HG02943 (cell line): ENCODE measurements around the gene LDAH.
"Not testable (repeated sequence)": the region's sequence is repeated elsewhere in the genome, so short reads cannot be mapped to it uniquely, and the experiment has no call there.

Source experiments
- ATAC-seq: cut with Tn5 transposase; IDR thresholded peaks from one replicate; pipeline ENCODE4 v1.9.1; 2021; ENCODE audit warnings: mild to moderate bottlenecking, low read depth, moderate library complexity; ENCODE audit not compliant: unreplicated experiment

LDAH gene

DNA sequence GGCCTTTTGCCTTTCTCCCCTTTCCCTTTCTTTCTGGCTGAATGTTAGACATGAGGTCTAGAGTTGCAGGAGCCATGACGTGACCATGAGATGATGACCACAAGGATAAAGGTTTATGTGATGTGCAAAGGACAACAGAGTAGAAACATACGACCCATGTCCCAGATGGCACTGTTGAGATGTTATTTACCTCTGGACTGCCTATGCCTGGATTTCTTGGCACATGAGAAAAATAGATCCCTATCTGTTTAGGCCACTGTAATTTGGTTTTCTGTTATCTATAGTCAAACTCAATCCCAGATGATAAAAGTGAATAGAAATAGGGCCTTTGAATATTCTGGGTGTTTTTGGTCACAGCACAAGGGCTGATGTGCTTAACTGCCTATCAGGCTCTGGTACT, 97.1 kb downstream of the LDAH start:
- no peak for ATAC-seq

DNA sequence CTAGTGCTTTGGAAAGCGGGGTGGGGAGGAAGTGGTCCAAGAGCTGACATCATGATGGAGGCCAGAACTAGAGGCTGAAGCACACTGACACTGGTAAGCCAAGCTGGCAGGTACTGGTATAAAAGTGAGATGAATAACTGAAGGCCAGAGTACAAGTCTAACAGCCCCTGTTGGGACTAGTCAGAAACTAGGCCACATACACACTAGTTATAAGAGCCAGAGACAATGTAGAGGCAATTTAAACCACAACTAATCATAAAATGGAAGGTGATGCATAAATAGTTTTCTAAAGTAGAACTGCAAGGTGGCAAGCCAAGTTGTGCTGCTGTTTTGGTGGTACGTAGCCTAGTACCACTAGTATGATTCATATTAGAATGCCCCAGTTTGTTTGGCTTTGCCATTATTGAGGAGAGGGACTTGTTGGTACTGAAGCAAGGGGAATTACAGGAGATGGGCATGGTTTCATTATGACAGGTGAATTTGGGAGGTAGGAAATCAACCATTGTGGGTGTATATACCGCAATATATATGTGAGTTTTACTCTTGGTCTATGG, 98.3 kb downstream of the LDAH start:
- ATAC-seq: no peak

DNA sequence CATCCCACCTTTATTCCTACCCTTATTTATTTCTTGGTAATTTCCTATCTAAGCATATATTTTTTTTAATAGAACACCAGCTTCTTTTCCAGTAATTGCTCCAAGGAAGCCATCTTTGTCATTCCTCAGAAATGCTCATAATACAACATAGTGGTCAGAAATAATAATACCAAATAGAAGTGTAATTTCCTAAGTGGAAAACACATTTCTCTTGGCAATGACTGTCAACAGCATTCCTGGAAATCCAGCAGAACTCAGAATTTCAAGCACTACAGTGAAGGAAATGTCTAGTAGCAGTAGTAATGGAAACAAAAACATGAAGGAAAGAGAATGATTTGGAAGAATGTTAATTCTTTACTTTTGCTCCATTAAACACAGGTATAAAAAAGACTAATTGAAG, 99.4 kb downstream of the LDAH start:
- no peak for ATAC-seq

DNA sequence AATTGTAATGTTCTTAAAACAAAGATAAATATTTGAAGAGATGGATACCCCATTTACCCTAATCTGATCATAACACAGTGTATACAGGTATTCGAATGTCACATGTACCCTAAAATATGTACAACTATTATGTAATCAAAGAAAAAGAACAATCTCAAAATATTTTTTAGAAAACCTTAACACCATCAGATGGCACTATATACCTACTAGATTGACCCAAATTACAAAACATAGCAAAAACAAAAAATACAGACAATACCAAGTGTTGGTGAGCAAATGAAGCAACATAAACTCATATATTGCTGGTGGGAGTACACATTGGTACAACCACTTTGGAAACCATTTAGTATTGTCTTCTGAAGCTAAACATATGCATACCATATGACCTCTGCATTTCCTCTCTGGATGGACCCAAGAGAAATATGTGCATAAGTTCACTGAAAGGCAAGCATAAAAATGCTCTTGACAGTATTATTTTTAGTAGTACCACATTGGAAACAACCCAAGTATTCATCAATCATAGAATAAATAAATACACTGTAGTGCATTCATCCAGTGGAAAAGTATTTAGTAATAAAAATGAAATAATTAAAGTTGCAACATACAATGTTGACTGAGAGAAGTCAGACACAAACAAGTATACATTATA, 100.2 kb downstream of the LDAH start:
- no peak for ATAC-seq

DNA sequence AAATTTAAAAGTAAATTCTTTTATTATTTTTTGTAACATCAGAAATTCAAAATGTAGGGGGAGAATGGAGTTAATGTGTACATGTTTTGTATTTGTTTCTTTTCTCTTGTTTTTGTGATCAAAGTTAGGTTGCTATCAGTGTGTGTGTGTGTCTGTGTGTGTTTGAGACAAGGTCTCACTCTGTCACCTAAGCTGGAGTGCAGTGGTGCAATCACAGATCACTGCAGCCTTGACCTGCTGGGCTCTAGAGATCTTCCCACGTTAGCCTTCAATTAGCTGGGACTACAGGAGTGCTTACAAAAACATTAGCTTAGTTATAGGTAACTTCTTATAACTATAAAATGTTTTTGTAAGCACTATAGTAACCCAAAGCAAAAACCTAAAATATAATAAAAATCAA, 105.3 kb downstream of the LDAH start:
- ATAC-seq: no peak

DNA sequence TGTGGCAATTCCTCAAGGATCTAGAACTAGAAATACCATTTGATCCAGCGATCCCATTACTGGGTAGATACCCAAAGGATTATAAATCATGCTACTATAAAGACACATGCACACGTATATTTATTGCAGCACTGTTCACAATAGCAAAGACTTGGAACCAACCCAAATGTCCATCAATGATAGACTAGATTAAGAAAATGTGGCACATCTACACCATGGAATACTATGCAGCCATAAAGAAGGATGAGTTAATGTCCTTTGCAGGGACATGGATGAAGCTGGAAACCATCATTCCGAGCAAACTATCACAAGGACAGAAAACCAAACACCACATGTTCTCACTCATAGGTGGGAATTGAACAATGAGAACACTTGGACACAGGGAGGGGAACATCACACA, 106.7 kb downstream of the LDAH start:
- not testable (repeated sequence) for ATAC-seq

DNA sequence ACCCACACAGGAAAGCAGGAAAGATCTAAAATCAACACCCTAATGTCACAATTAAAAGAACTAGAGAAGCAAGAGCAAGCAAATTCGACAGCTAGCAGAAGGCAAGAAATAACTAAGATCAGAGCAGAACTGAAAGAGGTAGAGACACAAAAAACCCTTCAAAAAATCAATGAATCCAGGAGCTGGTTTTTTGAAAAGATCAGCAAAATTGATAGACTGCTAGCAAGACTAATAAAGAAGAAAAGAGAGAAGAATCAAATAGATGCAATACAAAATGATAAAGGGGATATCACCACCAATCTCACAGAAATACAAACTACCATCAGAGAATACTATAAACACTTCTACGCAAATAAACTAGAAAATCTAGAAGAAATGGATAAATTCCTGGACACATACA, 108.5 kb downstream of the LDAH start:
- not testable (repeated sequence) for ATAC-seq

DNA sequence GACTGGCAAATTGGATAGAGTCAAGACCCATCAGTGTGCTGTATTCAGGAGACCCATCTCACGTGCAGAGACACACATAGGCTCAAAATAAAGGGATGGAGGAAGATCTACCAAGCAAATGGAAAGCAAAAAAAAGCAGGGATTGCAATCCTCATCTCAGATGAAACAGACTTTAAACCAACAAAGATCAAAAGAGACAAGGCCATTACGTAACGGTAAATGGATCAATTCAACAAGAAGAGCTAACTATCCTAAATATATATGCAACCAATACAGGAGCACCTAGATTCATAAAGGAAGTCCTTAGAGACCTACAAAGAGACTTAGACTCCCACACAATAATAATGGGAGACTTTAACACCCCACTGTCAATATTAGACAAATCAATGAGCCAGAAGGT, 109.3 kb downstream of the LDAH start:
- ATAC-seq: not testable (repeated sequence)

DNA sequence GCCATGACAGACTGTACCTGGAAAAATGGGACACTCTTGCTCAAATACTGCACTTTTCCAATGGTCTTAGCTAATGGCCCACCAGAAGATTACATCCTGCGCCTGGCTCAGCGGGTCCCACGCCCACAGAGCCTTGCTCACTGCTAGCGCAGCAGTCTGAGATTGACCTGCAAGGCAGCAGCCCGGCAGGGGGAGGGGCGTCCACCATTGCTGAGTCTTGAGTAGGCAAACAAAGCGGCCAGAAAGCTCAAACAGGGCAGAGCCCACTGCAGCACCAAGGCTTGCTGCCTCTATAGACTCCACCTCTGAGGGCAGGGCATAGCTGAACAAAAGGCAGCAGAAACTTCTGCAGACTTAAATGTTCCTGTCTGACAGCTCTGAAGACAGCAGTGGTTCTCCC, 111.3 kb downstream of the LDAH start:
- ATAC-seq: not testable (repeated sequence)

DNA sequence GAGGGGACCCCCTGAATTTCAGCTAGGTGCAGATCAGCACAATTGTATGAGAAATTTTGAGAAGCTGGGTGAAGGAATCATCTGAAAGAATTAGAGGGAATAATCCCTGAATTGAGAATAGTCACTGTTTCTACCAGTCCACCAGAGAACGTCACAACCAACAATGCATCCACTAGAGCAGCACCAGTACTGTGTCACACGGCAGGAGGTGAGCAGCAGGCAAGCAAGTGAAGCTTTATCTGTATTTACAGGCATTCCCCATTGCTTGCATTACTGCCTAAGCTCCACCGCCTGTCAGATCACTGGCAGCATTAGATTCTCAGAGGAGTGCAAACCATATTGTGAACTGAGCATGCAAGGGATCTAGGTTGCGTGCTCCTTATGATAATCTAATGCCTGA, 115.3 kb downstream of the LDAH start:
- no peak for ATAC-seq

DNA sequence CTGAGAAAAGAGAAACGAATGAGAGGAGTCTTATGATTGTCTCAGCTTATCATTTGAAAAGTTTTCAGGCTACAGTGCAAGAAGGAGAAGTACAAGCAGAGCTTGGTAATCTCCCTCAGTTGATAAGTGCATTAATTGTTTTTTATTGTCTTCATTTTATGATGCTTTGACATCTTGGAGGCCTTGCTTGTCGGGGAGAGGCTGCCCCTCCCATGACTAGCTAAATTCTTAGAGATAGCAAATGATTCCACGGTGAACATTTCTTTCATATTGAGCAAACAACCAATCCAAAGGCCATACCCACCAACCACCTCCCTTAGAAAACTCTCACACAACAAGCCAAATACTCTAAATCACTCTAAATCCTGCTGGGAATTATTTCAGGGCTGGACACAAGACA, 116.1 kb downstream of the LDAH start:
- no peak for ATAC-seq

DNA sequence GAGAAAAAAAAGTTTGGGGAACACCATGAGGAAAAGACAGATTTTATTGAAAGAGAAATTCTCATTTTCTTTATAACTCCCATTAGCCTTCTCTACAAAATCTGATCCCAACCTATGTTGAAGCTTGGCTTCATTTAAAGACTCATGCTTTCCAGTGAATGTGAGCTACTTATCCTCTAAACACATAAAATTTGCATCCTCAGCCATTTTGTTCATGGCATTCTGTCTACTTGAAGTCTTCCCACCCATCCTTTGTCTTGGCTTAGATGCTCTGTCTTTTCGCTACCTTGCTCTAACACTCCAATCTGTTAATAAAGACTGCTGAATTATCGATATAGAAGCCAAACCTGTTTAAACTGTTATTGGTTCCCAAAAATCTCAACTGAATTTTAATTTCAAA, 116.7 kb downstream of the LDAH start:
- no peak for ATAC-seq

DNA sequence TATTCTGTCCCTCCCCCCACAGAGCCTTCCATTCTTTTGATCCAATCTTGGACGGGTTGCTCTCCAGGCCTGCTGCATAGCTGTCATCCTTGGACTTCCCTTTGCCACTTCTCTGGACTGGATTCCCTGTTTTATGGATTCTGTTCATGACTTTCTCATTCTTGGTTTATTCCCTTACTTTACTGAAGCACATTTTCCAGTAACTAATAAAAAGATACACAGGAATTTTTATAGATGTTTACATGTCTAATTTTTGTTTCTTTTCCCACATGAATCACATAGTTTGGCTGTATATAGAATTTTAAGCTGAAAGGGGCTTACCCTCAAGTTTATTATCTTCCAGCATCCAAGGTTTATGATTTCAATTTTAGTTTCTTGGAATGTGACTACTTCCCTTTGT, 118.0 kb downstream of the LDAH start:
- ATAC-seq: no peak

DNA sequence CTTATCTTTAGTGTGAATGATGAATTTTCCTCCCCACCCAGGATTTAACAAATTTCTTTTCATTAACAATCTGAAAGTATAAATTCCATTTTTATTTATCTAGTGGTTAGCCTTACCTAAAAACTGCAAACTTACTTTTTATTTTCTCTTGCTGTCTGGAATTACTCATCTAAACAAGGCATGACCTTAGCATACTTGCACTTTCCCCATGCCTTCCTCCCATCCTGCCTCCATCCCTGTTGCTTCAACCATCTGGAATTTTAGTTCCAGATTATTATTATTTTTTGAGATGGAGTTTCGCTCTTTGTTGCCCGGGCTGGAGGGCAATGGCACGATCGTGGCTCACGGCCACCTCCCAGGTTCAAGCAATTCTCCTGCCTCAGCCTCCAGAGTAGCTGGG, 120.3 kb downstream of the LDAH start:
- ATAC-seq: no peak

DNA sequence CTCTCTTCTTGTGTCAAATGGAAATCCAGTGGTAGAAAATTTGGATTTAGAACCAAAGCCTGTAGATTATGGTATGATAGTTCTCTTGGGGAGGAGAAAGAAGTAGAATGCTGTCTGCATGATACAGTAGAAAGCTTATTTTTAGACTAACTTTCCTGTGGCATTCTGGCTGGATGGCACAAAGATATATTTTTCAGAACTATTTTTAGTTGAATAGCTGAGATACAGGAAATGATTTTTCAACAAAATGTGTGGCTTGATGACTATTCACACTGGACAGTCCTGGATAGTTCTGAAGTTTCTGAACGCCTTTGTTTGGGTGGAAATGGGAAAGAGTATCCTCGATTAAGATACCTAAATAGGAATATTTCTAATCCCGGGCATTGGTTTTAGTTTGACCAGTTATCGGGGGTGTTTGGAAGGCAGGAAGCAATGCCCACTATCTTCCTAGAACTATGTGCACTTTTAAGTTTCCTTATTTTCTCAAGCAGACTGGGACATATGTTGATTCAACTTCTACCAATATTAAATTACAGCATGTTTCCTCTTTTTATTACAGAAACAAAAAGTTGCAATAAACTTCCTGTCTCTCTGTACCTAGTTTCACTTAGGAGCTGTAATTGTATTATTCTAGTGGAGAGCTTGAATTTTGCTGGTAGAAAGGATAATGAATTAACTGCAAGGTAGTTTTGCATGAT, 123.8 kb downstream of the LDAH start:
- no peak for ATAC-seq

DNA sequence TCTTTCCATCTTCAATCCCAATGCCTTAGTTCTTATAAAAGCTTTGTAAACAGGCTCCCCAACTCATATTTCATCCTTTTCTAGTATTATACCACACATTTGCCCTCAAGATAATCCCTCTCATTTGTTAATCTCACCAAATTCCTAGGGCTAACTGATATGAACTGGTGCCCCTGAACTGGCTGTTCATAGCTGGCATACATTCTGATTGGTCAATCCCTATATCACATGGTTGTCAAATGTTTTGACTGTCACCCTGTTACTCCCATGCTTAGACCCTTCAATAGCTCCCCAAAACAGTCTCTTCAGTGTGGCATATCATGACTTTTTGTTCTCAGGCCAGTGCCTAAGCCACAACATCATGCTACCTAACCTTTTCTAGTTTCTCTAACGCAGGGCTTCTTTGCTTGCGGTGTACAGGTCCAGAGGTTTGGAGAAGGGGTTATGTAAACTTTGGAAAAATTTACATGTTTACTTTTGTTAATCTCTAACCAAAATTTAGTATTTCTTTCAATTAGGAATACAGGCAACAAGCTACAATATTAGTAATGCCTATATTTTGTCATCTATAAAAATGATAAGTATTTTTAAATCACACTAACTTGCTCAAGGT, 125.5 kb downstream of the LDAH start:
- no peak for ATAC-seq

DNA sequence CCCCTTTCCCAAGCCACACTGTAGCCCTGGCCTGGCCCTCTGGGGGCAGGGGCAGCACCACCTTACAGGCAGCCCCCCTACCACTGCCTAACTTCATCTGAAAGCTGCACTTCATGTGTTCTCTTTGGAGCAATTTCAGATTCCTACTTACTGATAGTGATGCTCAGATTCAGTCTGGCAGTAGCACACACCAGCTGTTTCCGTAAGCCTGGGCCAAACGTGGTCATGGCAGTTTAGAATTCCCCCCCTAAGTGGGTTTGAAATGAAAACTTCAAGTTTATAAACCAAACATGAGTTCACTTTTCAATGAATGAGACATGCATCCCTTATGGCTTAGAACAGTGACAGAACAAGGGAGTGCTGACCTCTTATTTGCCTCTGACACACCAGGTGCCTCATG, 126.5 kb downstream of the LDAH start:
- ATAC-seq: no peak

DNA sequence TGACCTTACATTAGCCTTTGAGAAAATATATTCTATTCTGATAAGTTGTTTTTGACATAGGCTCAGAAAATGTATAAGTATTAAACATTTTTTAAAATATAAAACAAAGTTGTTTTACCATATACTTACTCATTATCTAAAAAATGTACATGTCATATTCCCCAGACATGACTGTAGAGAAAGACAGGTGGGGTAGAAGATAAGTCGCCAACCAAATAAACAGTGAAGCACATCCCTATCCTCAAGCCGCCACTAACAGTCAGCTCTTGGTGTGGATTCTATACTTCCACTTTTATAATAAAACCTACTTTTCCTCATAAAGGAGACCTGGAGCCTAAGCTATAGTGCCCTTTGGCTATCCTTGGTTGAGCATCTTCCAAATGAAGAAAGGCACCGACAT, 129.6 kb downstream of the LDAH start:
- ATAC-seq: no peak

DNA sequence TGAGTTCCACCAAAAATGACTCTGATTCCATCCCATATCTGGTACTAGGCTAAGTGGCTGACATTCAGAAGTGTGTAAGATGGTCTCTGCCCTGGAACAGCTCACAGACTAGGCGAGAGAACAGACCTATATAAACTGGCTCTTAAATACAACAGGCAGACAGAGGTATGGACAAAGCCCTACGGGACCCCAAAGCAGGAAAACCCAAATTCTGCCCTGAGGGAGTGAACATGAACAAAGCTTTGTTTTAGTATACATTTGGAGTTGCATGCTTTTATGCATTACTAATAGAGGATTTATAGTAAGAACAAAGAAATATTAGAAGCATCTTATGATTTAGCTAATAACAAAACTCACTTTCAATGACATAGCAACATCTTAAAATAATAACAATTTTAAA, 130.8 kb downstream of the LDAH start:
- no peak for ATAC-seq

DNA sequence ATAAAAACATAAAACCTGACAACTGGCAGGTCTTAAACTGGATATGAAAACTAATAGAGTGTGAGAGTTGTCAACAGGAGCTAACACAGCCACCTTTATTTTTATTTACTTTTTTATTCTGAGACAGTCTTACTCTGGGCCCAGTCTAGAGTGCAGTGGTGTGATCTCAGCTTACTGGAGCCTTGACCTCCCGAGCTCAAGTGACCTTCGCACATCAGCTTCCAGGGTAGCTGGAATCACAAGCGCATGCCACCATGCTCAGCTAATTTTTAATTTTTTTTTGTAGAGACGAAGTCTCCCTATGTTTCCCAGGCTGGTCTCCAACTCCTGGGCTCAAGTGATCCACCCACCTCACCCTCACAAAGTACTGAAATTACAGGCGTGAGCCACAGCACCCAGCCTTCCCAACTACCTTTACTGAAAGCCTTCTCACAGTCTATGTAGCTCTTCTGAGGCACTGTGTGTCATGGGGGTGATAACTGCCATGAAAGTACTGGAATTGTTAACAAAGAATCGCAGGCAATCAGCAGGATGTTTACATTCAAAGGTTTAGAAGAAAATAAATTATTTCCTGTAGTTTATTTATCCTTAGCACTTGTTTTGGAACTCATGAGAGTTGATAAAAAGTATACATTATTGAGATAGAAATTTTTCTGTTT, 131.7 kb downstream of the LDAH start:
- no peak for ATAC-seq
